ENCODE data around the gene SCARF2.
"Not testable (repeated sequence)": the region's sequence is repeated elsewhere in the genome, so short reads cannot be mapped to it uniquely, and the experiment has no call there.

- TF ChIP-seq CTCF (IDR thresholded peaks at IDR 0.05; ENCODE audit: insufficient read depth, low read length); SPI1 (IDR thresholded peaks at IDR 0.05; ENCODE audit: borderline replicate concordance, low read depth); POLR2AphosphoS5 (IDR thresholded peaks at IDR 0.05; ENCODE audit: low read depth); REST (IDR thresholded peaks at IDR 0.05; ENCODE audit: insufficient replicate concordance, low read depth); GABPA (IDR thresholded peaks at IDR 0.05; ENCODE audit: low read depth): not testable (repeated sequence)
Measured at GRCh38 chr22:20451129-20451778, 13.6 kb upstream of the SCARF2 start.
